Non-pigmented ciliary epithelial cell (primary cell): ENCODE measurements around the gene ZNF549.

Source experiments
- DNase-seq: peaks from one replicate; pipeline ENCODE4 v3.0.0-alpha.2; 2010; ENCODE audit warnings: low read depth

ZNF549 gene

DNA sequence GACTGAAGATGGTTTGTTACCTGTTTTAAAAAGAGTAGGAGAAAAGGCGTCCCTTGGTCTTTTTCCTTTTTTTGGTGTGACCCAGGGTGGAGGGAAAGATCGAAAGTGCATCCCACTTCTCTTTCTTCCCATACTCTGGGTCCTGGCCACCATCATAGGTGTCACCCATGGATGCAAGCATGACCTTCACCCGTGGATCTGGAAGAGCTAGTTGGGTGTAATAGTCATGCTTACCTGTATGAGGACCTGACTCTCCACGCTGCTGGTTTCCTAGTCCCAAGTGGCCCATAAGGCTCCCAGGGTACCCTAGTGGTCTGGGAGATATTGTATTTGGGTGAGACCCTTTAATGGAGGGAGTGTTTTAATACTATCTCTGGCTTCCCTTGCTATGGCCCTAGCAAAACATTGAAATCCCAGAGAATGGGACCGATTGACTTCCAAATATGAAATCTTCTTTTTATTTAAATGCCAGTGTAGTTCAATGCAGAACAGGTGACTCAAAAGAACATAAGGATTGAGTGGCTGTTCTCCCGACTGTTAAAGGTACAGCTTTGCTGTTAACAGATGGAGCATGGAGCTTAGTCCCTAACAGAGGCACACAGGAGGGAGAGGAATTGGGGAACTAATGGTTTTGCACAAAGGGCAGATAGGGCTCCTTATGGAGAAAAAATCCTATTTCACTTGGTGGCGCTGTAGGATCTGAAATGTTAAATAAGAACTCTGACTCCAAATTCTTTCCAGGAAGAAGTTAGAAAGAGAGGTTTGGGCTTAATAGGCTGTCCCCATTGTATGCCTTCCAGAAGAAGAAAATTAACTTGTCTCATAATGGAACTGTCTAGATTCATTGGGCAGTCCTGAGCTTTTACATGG is 39.5 kb downstream of the ZNF549 start:
- DNase-seq: no peak

- DNase-seq: no peak
These were observed 43.6 kb downstream of the ZNF549 start for GRCh38 chr19:57570707-57571106.

GRCh38 chr19:57572415-57572947 is 45.3 kb downstream of the ZNF549 start:
- DNase-seq: no peak

DNA sequence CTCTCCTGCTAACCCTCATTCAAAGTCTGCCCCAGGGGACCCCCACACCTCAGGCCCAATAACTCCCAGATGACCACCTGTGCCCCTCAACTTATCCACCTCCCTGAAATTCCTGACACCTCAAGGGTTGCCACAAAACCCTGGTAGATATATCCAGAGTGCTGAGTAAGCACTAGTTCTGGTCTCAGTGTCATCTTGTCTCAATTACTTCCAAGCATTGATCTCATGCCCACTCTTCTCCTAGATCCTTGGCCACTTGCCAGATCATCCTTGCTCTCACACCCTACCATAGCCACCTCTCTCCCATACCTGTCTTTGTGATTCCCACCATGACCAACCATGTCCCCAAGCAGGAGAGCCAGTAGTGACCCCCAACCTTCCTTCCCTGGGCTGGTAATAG is 49.5 kb downstream of the ZNF549 start:
- DNase-seq: no peak

- DNase-seq: peak; percentile 96
These were observed 51.5 kb downstream of the ZNF549 start, which contains the start of gene ZNF416 for GRCh38 chr19:57578487-57579205. ZNF416 (minus strand) TSS chr19:57578911; CDS start chr19:57578704, 207 bp downstream.

GRCh38 chr19:57583104-57583520 is 56.0 kb downstream of the ZNF549 start:
- DNase-seq: no peak

DNA sequence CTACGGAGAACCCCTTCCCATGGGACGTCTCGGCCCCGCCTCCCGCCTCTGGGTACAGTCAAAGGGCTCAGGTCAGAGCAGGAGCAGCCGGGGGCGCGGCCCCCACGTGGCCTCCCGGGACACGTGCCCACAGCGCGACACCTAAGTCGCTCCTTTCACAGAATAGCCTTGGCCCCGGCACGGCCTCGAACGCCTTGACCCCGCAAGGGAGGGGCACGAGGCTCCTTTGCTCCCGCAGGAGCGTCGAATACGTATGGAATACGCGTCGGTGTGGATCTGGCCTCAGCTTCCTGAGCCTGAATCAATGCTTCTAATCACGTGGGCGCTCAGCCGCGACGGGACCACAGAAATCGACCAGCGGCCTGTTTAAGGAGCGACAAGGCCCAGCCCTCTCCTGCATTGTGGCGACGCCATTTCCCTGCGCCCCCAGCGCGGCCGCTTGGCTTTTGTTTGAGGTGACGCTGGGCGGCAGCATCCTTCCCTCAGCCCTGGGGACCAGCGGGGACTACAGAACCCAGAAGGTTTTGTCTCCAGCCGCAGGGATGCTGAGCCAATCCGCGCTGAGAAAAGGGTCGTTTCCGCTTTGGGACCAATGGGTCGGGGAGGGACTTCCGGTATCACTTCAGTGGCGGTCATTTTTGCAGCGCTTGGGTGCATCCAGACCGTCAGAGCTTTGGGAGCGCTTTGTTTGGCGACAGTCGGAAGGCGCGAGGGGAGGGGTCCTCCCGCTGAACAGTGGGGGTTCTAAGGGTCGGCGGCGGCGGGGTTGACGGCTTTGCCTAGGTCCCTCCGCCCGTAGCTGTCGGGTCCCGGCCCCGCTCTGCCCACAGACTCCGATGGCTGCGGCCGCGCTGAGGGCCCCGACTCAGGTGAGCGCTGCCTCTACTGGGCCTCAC is 56.6 kb downstream of the ZNF549 start, which contains the start of gene ZIK1:
TSS of gene ZIK1 (plus strand) at position 625 of the 896 bp plus-strand sequence. CDS start at position 837, 212 bp downstream.
- DNase-seq: peak; percentile 63

DNA sequence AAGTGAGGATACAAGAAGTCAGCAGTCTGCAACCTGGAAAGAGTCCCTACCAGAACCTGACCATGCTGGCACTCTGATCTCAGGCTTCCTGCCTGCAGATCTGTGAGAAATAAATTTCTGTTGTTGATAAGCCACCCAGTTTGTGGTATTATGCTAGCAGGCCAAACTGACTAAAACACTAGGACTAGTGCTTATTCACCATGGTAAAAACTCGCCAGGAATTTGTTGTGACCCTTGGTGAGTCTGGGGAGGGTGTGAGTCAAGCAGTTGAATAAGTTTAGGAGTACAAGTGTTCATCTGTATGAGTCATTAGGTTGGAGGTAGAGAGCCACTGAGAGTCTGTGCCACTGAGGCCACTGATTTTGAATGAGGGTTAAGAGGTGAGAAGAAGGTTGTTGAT is 60.4 kb downstream of the ZNF549 start:
- peak; percentile 56 for DNase-seq

DNA sequence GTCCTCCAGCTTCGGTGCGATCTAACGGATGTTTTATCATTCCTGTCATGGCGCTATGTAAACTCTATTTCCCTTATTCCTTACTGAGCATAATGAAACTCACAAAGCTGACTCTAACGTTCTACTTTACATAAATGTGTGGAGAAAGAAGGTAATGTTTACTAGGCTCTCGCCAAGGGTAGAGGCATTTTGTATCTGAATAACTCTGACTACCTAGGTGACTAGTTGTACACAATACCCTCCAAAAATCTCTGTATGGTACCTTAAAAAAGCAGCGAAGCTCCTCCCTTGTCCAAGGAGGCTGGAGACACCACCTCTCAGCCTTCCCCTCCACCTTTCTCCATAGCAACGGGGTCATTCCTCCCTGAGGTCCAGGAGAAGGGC is 72.2 kb downstream of the ZNF549 start:
- no peak for DNase-seq

GRCh38 chr19:57599761-57600383 is 72.7 kb downstream of the ZNF549 start, which contains the start of gene ZNF530:
ZNF530 (plus strand) TSS chr19:57599885; CDS start chr19:57604346, 4,461 bp downstream.
- DNase-seq: peak; percentile 63

DNA sequence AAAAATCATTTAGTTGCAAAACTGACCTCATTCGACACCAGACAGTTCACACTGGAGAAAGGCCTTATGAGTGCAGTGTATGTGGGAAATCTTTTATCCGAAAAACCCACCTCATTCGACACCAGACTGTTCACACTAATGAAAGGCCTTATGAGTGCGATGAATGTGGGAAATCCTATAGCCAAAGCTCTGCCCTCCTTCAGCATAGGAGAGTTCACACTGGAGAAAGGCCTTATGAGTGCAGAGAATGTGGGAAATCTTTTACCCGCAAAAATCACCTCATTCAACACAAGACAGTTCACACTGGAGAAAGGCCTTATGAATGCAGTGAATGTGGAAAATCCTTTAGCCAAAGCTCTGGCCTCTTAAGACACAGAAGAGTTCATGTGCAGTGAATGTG is 79.8 kb downstream of the ZNF549 start:
- DNase-seq: no peak
